NB4 (cell line): Measurements from ENCODE around the gene RRP1B.

Source experiments
- MYC ChIP-seq: IDR thresholded peaks from 2 replicates; pipeline ENCODE4 v1.6.1; 2011; ENCODE audit warnings: low read depth, low read length
- POLR2A ChIP-seq: IDR thresholded peaks from 2 replicates; pipeline ENCODE4 v1.6.1; 2011; ENCODE audit warnings: mild to moderate bottlenecking; ENCODE audit not compliant: insufficient read length; ENCODE audit errors: extremely low read depth
- TF ChIP-seq, protein P1 (sequence below): IDR thresholded peaks from one replicate; pipeline ENCODE4 v1.5.1; 2012; ENCODE audit warnings: low read depth, low read length
- TF ChIP-seq, protein P2 (sequence below): IDR thresholded peaks from 2 replicates; pipeline ENCODE4 v1.6.1; 2011; ENCODE audit warnings: low read depth, low read length

DNA sequence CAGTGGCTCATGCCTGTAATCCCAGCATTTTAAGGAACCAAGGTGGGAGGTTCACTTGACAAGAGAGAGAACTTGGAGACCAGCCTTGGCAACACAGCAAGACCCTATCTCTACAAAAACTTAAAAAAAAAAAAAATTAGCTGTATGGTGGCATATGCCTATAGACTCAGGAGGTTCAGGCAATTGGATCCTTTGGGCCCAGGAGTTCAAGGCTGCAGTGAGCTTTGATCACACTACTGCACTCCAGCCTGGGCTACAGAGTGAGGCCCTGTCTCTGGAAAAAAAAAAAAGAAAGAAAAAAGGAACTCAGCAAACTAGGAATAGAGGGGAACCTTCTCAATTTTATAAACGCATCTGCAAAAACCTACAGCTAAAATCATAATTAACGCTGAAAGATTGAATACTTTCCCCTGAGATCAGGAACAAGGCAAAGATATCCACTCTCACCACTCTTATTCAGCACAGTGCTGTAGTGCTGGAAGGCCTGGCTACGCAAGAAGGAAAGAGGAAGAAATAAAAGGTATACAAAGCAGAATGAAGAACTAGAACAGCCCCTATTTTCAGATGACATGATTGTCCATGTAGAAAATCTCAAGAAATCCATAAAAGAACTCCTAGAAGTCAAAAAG lies 21.7 kb upstream of the RRP1B start:
- TF ChIP-seq POLR2A (no peak), MYC (no peak)
- TF ChIP-seq, protein P1, sequence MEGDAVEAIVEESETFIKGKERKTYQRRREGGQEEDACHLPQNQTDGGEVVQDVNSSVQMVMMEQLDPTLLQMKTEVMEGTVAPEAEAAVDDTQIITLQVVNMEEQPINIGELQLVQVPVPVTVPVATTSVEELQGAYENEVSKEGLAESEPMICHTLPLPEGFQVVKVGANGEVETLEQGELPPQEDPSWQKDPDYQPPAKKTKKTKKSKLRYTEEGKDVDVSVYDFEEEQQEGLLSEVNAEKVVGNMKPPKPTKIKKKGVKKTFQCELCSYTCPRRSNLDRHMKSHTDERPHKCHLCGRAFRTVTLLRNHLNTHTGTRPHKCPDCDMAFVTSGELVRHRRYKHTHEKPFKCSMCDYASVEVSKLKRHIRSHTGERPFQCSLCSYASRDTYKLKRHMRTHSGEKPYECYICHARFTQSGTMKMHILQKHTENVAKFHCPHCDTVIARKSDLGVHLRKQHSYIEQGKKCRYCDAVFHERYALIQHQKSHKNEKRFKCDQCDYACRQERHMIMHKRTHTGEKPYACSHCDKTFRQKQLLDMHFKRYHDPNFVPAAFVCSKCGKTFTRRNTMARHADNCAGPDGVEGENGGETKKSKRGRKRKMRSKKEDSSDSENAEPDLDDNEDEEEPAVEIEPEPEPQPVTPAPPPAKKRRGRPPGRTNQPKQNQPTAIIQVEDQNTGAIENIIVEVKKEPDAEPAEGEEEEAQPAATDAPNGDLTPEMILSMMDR: no peak
- TF ChIP-seq, protein P2, sequence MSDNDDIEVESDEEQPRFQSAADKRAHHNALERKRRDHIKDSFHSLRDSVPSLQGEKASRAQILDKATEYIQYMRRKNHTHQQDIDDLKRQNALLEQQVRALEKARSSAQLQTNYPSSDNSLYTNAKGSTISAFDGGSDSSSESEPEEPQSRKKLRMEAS: no peak
